NCI-H187 treated with DMSO at 0.1 percent for 48 hours (cell line): Measurements from ENCODE around the gene GPATCH4.

ENCODE experiments used
- DNase-seq: peaks from one replicate; lab custom pipeline; 2025; lab: John Stamatoyannopoulos, UW

Gene GPATCH4

DNA sequence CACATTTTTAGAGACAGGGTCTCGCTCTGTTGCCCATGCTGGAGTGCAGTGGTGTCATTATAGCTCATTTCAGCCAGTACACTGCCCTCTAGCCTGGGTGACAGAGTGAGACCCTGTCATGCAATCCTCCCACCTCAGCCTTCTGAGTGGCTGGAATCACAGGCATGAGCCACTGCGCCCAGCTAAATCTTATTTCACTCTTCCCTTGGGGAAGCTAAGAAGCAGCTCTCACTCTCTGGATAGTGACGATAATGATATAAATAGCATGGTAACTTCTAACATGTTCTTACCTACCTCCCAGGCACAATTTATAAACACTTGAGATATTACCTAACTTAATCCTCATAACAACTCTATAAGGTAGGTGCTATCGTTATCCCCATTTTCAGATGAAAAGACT is 53.8 kb downstream of the GPATCH4 start:
- DNase-seq, result no peak

- no peak for DNase-seq
These were observed 55.0 kb downstream of the GPATCH4 start for GRCh38 chr1:156546267-156546666.

DNA sequence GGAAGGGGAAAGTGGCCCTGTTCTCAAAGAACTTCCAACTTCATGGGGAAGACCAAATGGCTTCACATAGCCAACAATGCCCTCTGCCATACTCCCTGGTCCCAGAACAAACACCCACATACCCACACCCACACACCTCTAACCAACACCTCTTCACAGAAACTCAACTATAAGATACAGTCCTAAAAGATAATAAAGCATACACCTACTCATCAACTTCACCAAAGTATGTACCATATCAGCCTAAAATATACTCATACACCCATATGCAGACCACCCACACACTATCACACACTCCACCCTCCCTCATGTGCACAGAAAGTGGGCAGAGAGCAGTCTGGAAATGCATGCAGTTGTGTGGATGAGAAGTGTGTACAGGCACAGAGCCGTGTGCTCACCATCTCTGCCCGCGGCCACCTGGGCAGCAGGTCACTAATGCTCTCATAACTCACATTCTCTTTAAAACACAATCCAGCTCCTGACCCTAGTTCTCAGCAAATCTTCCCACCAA is 56.6 kb downstream of the GPATCH4 start:
- no peak for DNase-seq
